Measurements from ENCODE around the gene LRRC14B. TPM values are rescaled to one million over a fixed set of nuclear protein-coding genes. Genes with fewer than 3 reads are reported as not detected.
"Not testable (repeated sequence)": the region's sequence is repeated elsewhere in the genome, so short reads cannot be mapped to it uniquely, and the experiment has no call there.

The LRRC14B gene
- total RNA-seq, 1 experiment from 2014 or later = not detected

DNA sequence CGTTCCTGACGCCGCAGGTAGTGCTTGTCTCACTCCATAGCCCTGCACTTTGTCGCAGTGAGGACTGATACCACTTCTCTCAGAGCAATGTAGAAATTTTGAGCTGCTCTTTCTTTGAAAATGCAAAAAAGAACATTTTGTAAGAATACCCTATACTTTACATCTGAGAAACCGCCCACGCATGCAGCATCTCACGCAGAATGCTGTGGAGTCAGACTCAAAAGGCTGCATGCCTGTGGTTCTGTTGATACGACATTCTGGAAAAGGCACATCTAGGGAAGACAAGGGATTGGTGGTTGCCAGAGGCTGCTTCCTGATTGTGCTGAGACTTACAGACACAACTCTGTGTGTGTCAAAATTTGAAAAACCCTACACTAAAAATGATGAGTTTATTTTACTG is 46.6 kb downstream of the LRRC14B start:
- DNase-seq (ENCODE audit: low spot score) = not testable (repeated sequence)

DNA sequence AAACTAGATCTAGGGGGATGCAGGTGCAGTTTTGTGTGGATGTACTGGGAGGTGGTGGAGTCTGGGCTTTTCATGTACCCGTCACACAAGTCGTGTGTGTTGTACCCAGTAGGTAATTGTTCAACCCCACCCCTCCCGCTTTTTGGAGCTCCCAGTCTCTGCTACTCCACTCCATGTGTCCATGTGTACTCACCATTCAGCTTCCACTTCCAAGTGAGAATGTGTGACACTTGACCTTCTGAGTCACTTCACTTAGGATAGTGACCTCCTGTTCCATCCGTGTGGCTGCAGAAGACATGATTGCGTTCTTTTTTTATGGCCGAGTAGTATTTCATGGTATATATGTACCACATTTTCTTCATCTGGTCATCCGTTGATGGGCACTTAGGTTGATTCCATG is 49.3 kb downstream of the LRRC14B start:
- not testable (repeated sequence) for DNase-seq (ENCODE audit: low spot score)

DNA sequence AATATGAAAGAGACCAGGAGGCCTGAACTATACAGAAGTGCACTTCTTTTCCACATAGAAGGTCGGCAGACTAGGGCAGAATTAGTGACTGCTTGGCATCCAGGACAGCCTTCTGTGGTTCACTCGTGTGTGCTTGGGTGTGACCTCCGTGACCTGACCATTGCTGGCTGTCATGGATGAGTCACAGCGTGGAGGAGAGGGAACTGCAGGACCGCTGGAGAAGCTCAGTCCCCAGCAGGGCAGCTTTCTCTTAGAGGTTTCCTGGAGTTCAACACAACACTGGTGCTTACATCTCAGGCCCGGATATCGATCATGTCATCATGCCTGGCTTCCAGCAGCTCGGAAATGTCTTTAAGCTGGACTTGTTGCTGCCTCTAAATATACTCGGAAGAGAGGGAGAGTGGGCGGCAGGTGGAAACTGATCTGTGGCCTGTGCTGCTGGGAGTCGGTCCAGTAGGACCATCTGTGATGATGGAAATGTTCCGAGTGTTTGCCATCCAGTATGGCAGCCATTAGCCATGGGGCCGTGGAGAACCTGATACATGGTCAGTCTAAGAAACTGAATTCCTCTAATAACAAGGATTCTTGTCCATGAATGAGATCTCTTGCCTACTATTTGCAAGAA is 49.9 kb downstream of the LRRC14B start:
- not testable (repeated sequence) for DNase-seq (ENCODE audit: low spot score)

DNA sequence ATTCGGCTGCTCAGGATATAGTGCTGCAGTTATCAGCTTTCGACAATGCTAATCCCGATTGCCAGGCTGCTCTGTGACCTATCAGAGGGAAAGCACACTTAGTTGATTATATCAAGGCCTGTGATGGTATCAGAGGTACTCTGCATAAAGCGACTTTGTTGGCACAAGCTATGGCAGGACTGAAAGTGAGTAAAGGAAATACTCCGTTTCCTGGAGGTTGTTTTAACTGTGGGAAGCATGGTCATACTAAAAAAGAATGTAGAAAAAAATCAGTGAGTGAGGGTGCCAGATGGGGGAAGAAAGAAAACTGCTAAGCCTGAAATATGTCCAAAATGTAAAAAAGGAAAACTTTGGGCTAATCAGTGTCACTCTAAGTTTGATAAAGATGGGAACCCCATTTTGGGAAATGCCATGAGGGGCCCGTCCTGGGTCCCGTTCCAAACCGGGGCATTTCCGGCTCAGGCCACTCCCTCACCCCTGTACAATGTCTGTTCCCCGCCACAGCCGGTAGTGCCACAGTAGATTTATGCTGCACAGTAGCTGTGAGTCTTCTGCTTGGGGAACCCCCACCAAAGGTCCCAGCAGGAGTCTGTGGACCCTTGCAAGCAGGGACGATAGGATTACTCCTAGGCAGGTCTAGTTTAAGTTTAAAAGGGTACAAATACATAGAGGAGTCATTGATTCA is 52.5 kb downstream of the LRRC14B start:
- not testable (repeated sequence) for DNase-seq (ENCODE audit: low spot score)

DNA sequence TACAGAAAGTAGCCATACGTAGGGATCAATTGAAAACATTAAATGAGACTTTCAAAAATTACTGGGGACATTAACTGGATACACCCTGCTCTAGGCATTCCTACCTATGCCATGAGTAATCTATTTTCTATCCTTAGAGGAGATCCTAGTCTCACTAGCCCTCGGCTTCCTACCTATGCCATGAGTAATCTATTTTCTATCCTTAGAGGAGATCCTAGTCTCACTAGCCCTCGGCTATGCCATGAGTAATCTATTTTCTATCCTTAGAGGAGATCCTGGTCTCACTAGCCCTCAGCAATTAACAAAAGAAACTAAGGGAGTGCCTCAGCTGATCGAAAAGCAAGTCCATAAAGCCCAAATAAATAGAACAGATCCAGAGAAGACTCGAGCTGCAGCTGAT is 54.4 kb downstream of the LRRC14B start:
- DNase-seq (ENCODE audit: low spot score) = not testable (repeated sequence)

Other genes starting within 250 kb of the LRRC14B start
- gene PLEKHG4B, start 99.3 kb upstream of the LRRC14B start, total RNA-seq (2014; rRNA removed; shearing (Covaris generic)) = 7.3 and 13.1 TPM in 2 replicates
- 4.6 and 4.8 TPM in 2 replicates for gene CCDC127, start 26.7 kb downstream of the LRRC14B start, total RNA-seq (2014; rRNA removed; shearing (Covaris generic))
- gene SDHA, start 26.8 kb downstream of the LRRC14B start, total RNA-seq (2014; rRNA removed; shearing (Covaris generic)) = 70.3 and 79.9 TPM in 2 replicates
- gene PDCD6, start 80.2 kb downstream of the LRRC14B start, total RNA-seq (2014; rRNA removed; shearing (Covaris generic)) = 260 and 282 TPM in 2 replicates
- gene AHRR, start 130.2 kb downstream of the LRRC14B start, total RNA-seq (2014; rRNA removed; shearing (Covaris generic)) = 10.8 and 12.9 TPM in 2 replicates